Measurements from ENCODE around the gene POC5. TPM values are rescaled to one million over a fixed set of nuclear protein-coding genes. Genes with fewer than 3 reads are reported as not detected.

Gene POC5
- total RNA-seq, 1 experiment from 2014 or later = 13.3 TPM

- in situ Hi-C loops (cut with HindIII; ENCODE audit: low pct_unique_long_range_greater_than_20kb, low sequenced_read_pairs) = no loop called here
- no peak for DNase-seq (ENCODE audit: low read depth)
These were observed 49.7 kb downstream of the POC5 start for GRCh38 chr5:75667586-75667985.

GRCh38 chr5:75666801-75667200 is 50.4 kb downstream of the POC5 start:
- DNase-seq (ENCODE audit: low read depth) = no peak
- in situ Hi-C loops (cut with HindIII; ENCODE audit: low pct_unique_long_range_greater_than_20kb, low sequenced_read_pairs) = no loop called here

- in situ Hi-C loops (cut with HindIII; ENCODE audit: low pct_unique_long_range_greater_than_20kb, low sequenced_read_pairs) = no loop called here
- no peak for DNase-seq (ENCODE audit: low read depth)
These were observed 52.3 kb downstream of the POC5 start for GRCh38 chr5:75664979-75665378.

GRCh38 chr5:75663579-75664284 is 53.5 kb downstream of the POC5 start:
- DNase-seq (ENCODE audit: low read depth) = no peak
- in situ Hi-C loops (cut with HindIII; ENCODE audit: low pct_unique_long_range_greater_than_20kb, low sequenced_read_pairs) = no loop called here

GRCh38 chr5:75662061-75662460 is 55.2 kb downstream of the POC5 start:
- in situ Hi-C loops (cut with HindIII; ENCODE audit: low pct_unique_long_range_greater_than_20kb, low sequenced_read_pairs) = no loop called here
- no peak for DNase-seq (ENCODE audit: low read depth)

GRCh38 chr5:75660678-75661465 is 56.4 kb downstream of the POC5 start:
- in situ Hi-C loops (cut with HindIII; ENCODE audit: low pct_unique_long_range_greater_than_20kb, low sequenced_read_pairs) = no loop called here

GRCh38 chr5:75659791-75660450 is 57.3 kb downstream of the POC5 start:
- DNase-seq (ENCODE audit: low read depth) = no peak
- in situ Hi-C loops (cut with HindIII; ENCODE audit: low pct_unique_long_range_greater_than_20kb, low sequenced_read_pairs) = no loop called here

More at GRCh38 chr5:75660678-75661465, 56.4 kb downstream of the POC5 start:
- no peak for DNase-seq (ENCODE audit: low read depth)

- in situ Hi-C loops (cut with HindIII; ENCODE audit: low pct_unique_long_range_greater_than_20kb, low sequenced_read_pairs) = no loop called here
- peak; percentile 30 for DNase-seq (ENCODE audit: low read depth)
These were observed 60.8 kb downstream of the POC5 start for GRCh38 chr5:75656311-75657003.

GRCh38 chr5:75654693-75655295 is 62.4 kb downstream of the POC5 start:
- in situ Hi-C loops (cut with HindIII; ENCODE audit: low pct_unique_long_range_greater_than_20kb, low sequenced_read_pairs) = no loop called here
- peak; percentile 38 for DNase-seq (ENCODE audit: low read depth)

- no peak for DNase-seq (ENCODE audit: low read depth)
- in situ Hi-C loops (cut with HindIII; ENCODE audit: low pct_unique_long_range_greater_than_20kb, low sequenced_read_pairs) = no loop called here
These were observed 63.7 kb downstream of the POC5 start for GRCh38 chr5:75653521-75653920.

GRCh38 chr5:75651575-75652238 is 65.5 kb downstream of the POC5 start:
- in situ Hi-C loops (cut with HindIII; ENCODE audit: low pct_unique_long_range_greater_than_20kb, low sequenced_read_pairs) = no loop called here
- no peak for DNase-seq (ENCODE audit: low read depth)

GRCh38 chr5:75648712-75649111 is 68.5 kb downstream of the POC5 start:
- in situ Hi-C loops (cut with HindIII; ENCODE audit: low pct_unique_long_range_greater_than_20kb, low sequenced_read_pairs) = no loop called here
- no peak for DNase-seq (ENCODE audit: low read depth)

- in situ Hi-C loops (cut with HindIII; ENCODE audit: low pct_unique_long_range_greater_than_20kb, low sequenced_read_pairs) = no loop called here
- no peak for DNase-seq (ENCODE audit: low read depth)
These were observed 76.4 kb downstream of the POC5 start for GRCh38 chr5:75640826-75641225.

- in situ Hi-C loops (cut with HindIII; ENCODE audit: low pct_unique_long_range_greater_than_20kb, low sequenced_read_pairs) = no loop called here
- DNase-seq (ENCODE audit: low read depth) = peak; percentile 14
These were observed 76.8 kb downstream of the POC5 start for GRCh38 chr5:75640395-75640794.

GRCh38 chr5:75639535-75640311 is 77.5 kb downstream of the POC5 start:
- no peak for DNase-seq (ENCODE audit: low read depth)
- in situ Hi-C loops (cut with HindIII; ENCODE audit: low pct_unique_long_range_greater_than_20kb, low sequenced_read_pairs) = no loop called here

- DNase-seq (ENCODE audit: low read depth) = no peak
These were observed 79.3 kb downstream of the POC5 start for GRCh38 chr5:75637949-75638348.

GRCh38 chr5:75632321-75632720 is 84.9 kb downstream of the POC5 start:
- DNase-seq (ENCODE audit: low read depth) = no peak
- in situ Hi-C loops (cut with HindIII; ENCODE audit: low pct_unique_long_range_greater_than_20kb, low sequenced_read_pairs) = no loop called here

More at GRCh38 chr5:75637949-75638348, 79.3 kb downstream of the POC5 start:
- in situ Hi-C loops (cut with HindIII; ENCODE audit: low pct_unique_long_range_greater_than_20kb, low sequenced_read_pairs) = no loop called here

All from Caki2 (cell line).